Bronchial epithelial cell (primary cell): Measurements from ENCODE around the gene CD209. TPM values are rescaled to one million over a fixed set of nuclear protein-coding genes. Genes with fewer than 3 reads are reported as not detected.
"Not testable (repeated sequence)": the region's sequence is repeated elsewhere in the genome, so short reads cannot be mapped to it uniquely, and the experiment has no call there.

Source experiments
- DNase-seq: peaks from one replicate; pipeline ENCODE4 v3.0.0-alpha.2; 2010; ENCODE audit warnings: low read depth
- FAIRE-seq: peaks from 2 replicates; lab custom pipeline; 2011; peaks lifted over from hg19 to GRCh38; lab: Jason Lieb, UNC
- H3K27me3 ChIP-seq: 2 replicates; pipeline ENCODE4 v1.5.1; 2011; ENCODE audit warnings: low read length; ENCODE audit not compliant: control insufficient read depth, insufficient read depth
- H3K36me3 ChIP-seq: 2 replicates; pipeline ENCODE4 v1.5.1; 2011; ENCODE audit warnings: low read length; ENCODE audit not compliant: control insufficient read depth, insufficient read depth
- H3K4me3 ChIP-seq: 2 replicates; pipeline ENCODE4 v1.5.1; 2011; ENCODE audit warnings: mild to moderate bottlenecking, low read depth, low read length, control low read depth
- total RNA-seq: library from RNA; depleted of rRNA; stranded (reverse); fragments of >200 nt; gene quantifications from 2 replicates; pipeline ENCODE4 v1.2.1, GENCODE V29; 2014
- TF ChIP-seq, protein P1 (sequence below): IDR thresholded peaks from 2 replicates; pipeline ENCODE4 v1.5.1; 2011; ENCODE audit warnings: mild to moderate bottlenecking, moderate library complexity, low read length, control low read depth, inconsistent platforms; ENCODE audit not compliant: insufficient read depth, severe bottlenecking

The CD209 gene
- total RNA-seq, 1 donor from 2014 or later = not detected

GRCh38 chr19:7757358-7757757, 10.0 kb upstream of the CD209 start:
- TF ChIP-seq, protein P1, sequence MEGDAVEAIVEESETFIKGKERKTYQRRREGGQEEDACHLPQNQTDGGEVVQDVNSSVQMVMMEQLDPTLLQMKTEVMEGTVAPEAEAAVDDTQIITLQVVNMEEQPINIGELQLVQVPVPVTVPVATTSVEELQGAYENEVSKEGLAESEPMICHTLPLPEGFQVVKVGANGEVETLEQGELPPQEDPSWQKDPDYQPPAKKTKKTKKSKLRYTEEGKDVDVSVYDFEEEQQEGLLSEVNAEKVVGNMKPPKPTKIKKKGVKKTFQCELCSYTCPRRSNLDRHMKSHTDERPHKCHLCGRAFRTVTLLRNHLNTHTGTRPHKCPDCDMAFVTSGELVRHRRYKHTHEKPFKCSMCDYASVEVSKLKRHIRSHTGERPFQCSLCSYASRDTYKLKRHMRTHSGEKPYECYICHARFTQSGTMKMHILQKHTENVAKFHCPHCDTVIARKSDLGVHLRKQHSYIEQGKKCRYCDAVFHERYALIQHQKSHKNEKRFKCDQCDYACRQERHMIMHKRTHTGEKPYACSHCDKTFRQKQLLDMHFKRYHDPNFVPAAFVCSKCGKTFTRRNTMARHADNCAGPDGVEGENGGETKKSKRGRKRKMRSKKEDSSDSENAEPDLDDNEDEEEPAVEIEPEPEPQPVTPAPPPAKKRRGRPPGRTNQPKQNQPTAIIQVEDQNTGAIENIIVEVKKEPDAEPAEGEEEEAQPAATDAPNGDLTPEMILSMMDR = no peak
- DNase-seq = no peak
- no peak overlapping the region for H3K4me3 ChIP-seq
- FAIRE-seq = no peak
- no peaks in the 10 kb centered on the region for H3K27me3 ChIP-seq
- no peaks in the 10 kb centered on the region for H3K36me3 ChIP-seq

- DNase-seq (no peak), FAIRE-seq (no peak)
- Histone ChIP-seq H3K4me3 (no peak overlapping the region), H3K27me3 (no peaks in the 10 kb centered on the region), H3K36me3 (no peaks in the 10 kb centered on the region)
- TF ChIP-seq, protein P1 = no peak
Measured at GRCh38 chr19:7756258-7756657, 8.9 kb upstream of the CD209 start.

- DNase-seq (peak; percentile 25), FAIRE-seq (no peak)
- H3K27me3 ChIP-seq = no peaks in the 10 kb centered on the region
- H3K4me3 ChIP-seq = no peak overlapping the region
- TF ChIP-seq, protein P1 = no peak
- no peaks in the 10 kb centered on the region for H3K36me3 ChIP-seq
Measured at GRCh38 chr19:7751157-7751783, 3.9 kb upstream of the CD209 start.

- FAIRE-seq (no peak), DNase-seq (peak; percentile 24)
- no peaks in the 10 kb centered on the region for H3K36me3 ChIP-seq
- TF ChIP-seq, protein P1 = peak; percentile 34
- H3K27me3 ChIP-seq = no peaks in the 10 kb centered on the region
- no peak overlapping the region for H3K4me3 ChIP-seq
Measured at GRCh38 chr19:7748756-7749155, 1.4 kb upstream of the CD209 start.

DNA sequence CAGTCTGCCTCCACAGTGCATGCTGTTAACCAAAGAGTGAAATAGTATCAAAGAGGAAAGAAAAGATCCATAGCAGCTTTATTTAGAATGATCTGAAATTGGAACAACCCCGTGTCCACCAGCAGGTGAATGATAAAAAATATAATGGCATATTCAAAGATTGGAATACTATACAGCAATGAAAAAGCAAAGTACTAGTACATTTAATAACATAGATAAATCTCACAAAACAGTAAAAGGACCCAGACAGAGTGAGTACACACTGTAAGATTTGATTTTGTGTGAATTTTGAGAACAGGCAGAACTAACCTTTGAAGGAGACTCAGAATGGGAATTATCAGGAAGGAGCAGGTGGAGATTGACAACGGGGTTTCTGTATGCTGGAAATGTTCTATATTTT, 837 bp upstream of the CD209 start:
- no peak for FAIRE-seq
- Histone ChIP-seq H3K4me3 (no peak overlapping the region), H3K36me3 (no peaks in the 10 kb centered on the region), H3K27me3 (no peaks in the 10 kb centered on the region)
- no peak for DNase-seq
- TF ChIP-seq, protein P1 = no peak

DNA sequence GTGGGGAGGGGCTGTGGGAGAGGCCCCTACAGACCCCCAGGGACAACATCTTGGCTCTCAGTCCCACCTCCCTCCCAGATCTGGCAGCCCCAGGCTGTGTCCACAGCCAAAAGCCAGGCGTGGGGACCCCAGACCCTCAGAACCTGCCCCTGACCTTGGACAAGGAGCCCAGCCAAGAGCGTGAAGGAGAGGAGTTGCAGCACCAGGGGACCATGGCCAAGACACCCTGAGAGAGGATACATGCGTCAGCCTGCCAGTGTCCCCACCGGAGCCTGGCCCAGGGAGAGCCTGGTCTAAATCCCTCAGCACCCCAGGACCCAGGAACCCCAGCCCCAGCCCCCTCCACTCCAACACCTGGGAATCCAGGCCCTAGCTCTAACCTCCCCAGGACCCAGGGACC, 1.0 kb downstream of the CD209 start:
- not testable (repeated sequence) for FAIRE-seq, DNase-seq, H3K4me3 ChIP-seq, H3K36me3 ChIP-seq, H3K27me3 ChIP-seq
